GM21576 (cell line): ENCODE results near the gene ZSWIM6.

Experiments used
- ATAC-seq: cut with Tn5 transposase; IDR thresholded peaks from one replicate; pipeline ENCODE4 v1.9.1; 2021; ENCODE audit warnings: mild to moderate bottlenecking, moderate library complexity; ENCODE audit not compliant: unreplicated experiment

Gene ZSWIM6

DNA sequence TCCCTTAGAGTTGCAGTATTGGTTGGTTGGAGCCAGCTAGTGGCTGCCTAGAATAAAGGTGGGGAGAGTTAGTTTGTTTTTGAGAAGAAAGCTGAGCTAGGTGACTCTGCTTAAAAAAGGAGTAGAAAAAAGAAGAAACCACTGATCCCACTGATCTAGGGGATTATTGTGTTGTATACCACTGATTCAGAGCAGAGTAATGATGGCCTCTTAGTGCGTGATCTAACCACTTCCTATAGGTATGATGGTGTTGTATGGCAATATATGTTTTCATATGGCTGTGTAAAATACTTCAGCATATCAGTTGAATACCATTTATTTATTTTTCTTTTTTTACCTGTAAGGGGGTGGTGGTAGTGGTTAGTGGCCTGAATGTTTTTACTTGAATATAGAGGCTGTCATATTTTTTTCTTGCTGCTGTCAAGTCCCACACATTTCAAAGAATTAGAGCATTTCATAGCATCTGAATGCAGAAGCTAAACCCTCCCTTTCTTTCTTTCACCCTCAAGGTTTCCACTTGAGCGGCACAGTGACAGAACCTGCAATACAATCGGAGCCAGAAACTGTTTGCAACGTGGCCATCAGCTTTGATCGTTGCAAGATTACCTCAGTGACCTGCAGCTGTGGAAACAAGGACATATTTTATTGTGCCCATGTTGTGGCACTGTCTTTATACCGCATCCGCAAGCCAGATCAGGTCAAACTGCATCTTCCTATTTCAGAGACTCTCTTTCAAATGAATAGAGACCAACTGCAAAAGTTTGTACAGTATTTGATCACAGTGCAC is 140.3 kb downstream of the ZSWIM6 start:
- ATAC-seq: no peak

GRCh38 chr5:61474746-61475145 is 142.7 kb downstream of the ZSWIM6 start:
- ATAC-seq: no peak

- ATAC-seq: no peak
These were observed 145.7 kb downstream of the ZSWIM6 start for GRCh38 chr5:61477788-61478187.

DNA sequence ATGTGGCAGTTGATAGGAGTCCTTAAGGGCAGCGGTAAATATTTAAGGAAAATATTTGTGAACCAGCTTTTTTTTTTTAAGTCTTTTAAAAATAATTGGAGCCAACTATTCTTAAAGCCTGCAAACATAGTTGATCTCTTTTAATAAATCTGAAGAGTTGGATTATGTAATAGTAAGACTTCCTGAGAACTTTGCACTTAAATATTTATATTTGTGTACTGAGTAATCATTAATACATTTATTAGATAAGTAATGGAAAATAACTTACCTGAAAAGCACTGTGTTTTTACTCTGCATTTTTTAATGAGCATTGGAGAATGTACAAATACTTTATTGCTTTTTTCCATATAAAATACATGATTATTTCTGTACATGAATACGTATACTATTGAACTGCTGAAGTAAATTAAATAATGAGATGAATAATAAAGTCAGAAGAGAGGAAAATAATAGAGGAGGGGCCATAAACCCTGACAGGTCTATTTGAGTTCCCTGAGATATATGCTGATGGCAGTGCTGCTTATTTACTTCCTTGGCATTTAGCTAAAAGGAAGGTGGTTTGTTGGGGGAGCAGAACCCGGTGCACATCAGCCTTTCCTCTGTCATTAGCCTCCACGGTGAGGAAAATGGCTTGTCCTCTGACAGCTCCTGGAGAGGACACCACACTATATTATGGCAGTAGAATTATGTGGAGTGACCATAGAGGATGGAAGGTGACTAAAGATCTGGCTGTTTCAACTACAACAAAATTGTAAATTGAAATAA is 148.0 kb downstream of the ZSWIM6 start:
- no peak for ATAC-seq

- no peak for ATAC-seq
These were observed 150.9 kb downstream of the ZSWIM6 start for GRCh38 chr5:61482980-61483379.

DNA sequence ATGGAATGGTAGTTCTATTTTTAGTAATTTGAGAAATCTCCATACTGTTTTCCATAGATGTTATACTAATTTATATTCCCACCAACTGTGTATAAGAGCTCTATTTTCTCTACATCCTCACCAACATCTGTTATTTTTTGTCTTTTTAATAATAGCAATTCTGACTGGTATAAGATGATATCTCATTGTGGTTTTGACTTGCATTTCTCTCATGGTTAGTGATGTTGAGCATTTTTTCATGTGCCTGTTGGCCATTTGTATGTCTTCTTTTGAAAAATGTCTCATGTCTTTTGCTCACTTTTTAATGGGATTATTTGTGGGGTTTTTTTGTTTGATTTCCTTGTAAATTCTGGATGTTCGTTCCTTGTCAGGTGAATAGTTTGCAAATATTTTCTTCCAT is 154.4 kb downstream of the ZSWIM6 start:
- no peak for ATAC-seq

DNA sequence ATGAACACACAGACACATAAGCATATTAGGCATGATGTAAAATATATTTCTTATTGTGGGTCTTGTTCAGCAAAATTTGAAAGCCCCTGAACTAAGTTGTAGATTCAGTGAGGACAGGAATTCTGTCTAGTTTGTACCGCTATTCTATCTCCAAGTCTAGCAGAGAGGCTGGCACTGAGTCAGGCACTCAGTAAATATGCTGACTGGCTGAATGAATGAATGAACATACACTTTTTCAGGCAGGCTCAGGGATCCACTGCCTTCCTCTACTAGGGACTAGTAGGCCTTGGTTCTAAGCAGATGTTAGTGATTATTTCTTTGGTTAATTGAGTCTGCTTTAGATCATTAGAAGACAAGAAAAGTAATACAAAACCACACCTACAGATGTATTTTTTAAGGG is 157.5 kb downstream of the ZSWIM6 start:
- no peak for ATAC-seq

GRCh38 chr5:61491861-61492260 is 159.8 kb downstream of the ZSWIM6 start:
- no peak for ATAC-seq

DNA sequence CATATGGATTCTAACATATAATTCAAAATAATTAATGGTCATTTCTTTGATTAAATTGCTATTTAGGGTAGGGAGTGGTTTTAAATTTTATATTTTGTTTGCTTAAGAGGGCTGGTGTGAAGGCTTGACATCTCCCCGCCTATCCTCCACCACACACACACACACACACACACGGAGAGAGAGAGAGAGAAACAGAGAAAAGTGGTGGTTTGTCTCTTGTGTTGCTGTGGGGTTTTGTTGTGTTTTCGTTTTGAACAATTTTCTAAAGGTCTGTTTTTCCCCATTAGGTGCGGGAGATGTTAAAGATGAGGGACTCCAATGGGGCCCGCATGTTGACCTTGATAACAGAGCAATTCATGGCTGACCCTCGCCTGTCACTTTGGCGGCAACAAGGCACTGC is 161.9 kb downstream of the ZSWIM6 start:
- ATAC-seq: no peak

- no peak for ATAC-seq
These were observed 164.4 kb downstream of the ZSWIM6 start for GRCh38 chr5:61496446-61496845.

GRCh38 chr5:61496860-61497259 is 164.8 kb downstream of the ZSWIM6 start:
- ATAC-seq: no peak

GRCh38 chr5:61498121-61498520 is 166.1 kb downstream of the ZSWIM6 start:
- no peak for ATAC-seq

- no peak for ATAC-seq
These were observed 169.9 kb downstream of the ZSWIM6 start for GRCh38 chr5:61501971-61502370.

GRCh38 chr5:61504143-61504770 is 172.2 kb downstream of the ZSWIM6 start:
- ATAC-seq: no peak

- no peak for ATAC-seq
These were observed 173.2 kb downstream of the ZSWIM6 start for GRCh38 chr5:61505281-61505680.

GRCh38 chr5:61507232-61507631 is 175.2 kb downstream of the ZSWIM6 start:
- no peak for ATAC-seq

DNA sequence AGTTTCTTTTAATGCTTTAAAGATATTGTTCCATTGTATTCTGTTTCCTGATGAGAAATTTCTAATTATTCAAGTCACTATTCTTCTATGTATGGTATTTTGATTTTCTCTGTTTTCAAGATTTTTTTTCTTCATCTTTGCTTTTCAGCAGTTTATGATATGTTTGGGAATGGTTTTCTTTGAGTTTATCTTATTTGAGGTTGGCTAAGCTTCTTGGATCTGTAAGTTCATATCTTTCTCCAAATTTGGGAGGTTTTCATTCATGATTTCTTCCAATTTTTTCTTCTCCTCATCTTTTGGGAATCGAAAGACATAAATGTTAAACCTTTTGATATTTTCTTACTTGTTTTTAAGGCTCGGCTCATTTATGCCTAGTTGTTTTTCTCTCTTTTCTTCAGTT is 184.9 kb downstream of the ZSWIM6 start:
- ATAC-seq: no peak

GRCh38 chr5:61519728-61520277 is 187.7 kb downstream of the ZSWIM6 start:
- ATAC-seq: no peak

DNA sequence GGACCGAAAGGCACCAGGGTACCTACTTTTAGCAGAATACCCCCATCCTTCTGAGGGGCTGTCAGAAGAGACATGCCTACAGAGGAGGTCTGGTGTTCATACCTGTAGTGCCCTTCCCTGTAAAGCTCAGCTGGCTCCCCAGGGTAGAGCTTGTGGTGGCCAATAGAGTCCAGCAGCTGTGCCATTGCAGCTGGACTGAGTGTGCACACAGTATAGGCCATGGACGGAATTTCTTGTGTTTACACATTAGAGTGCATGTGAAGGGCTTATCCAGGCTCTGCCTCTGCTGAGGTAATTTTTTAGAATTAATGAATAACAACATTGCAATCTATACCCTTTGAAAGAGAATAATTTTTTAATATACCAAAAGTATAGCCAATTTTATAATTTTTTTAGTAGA is 191.0 kb downstream of the ZSWIM6 start:
- ATAC-seq: no peak

DNA sequence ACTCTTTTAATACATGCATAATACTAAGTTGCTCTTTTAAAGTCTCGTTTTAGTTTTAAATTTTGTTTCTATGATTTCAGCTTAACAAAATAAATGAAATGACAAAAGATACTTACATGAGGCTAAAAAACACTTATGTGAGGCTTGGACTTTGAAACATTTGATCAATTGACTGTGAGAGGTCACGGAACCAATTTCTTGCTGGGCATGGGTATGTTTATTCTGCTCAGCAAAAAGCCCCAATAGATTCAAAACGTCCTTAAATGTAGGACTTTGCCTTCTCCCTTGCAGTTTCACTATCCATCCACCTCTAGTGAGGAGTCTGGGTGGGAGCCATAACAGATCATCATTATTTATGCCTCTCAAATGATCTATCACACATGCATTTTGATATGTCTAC is 191.9 kb downstream of the ZSWIM6 start:
- no peak for ATAC-seq

DNA sequence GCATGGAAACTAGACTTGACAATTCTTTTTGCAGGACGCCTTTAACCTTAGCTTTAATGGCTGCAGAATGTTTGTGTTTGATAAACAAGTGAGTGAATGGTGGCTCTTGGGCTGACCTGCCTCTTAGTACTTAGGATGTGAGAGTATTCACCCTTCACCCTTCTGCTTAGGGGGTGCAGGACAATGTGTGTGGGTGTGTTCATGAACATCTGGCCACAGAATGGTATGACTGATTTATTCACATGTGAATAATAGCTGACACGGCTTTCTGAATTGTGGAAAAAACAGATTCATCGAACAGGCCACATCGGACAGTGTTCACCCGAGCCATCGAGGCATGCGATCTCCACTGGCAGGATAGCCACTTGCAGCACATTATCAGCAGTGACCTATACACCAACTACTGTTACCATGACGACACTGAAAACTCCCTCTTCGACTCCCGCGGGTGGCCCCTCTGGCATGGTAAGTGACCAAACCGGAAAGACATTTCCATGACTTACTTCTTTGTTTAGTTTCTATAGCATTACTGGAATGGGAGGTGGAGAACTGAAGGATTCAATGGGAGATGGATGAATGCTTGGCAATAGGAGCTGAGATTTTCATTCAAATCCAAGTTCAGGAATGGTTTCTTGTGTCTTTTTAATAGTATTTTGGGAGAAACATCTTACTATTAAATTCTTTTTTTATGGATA is 193.6 kb downstream of the ZSWIM6 start:
- ATAC-seq: no peak
